Activated naive CD4-positive, alpha-beta T cell (primary cell): ENCODE data around the gene UBE3C.
"Not testable (repeated sequence)": the region's sequence is repeated elsewhere in the genome, so short reads cannot be mapped to it uniquely, and the experiment has no call there.

Experiments
- DNase-seq, 4 experiments: peaks; one replicate each; lab custom pipeline; 2025; lab: John Stamatoyannopoulos, UW

UBE3C gene

DNA sequence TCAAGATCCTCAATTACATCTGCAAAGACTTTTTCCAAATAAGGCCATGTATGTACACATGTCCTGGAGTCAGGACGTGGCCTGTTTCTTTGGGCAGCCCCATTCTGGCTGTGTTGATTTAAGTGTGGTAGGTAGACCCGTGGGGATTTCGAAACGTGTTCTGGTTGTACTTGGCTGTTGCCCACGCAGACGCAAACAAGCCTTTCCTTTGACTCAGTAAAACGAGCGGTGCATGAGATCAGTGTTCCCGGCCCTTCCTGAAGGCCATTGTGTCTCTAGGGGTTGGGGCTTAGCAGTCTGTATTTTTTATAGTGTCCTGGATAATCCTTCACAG lies 133.2 kb downstream of the UBE3C start:
- no peak for DNase-seq

DNA sequence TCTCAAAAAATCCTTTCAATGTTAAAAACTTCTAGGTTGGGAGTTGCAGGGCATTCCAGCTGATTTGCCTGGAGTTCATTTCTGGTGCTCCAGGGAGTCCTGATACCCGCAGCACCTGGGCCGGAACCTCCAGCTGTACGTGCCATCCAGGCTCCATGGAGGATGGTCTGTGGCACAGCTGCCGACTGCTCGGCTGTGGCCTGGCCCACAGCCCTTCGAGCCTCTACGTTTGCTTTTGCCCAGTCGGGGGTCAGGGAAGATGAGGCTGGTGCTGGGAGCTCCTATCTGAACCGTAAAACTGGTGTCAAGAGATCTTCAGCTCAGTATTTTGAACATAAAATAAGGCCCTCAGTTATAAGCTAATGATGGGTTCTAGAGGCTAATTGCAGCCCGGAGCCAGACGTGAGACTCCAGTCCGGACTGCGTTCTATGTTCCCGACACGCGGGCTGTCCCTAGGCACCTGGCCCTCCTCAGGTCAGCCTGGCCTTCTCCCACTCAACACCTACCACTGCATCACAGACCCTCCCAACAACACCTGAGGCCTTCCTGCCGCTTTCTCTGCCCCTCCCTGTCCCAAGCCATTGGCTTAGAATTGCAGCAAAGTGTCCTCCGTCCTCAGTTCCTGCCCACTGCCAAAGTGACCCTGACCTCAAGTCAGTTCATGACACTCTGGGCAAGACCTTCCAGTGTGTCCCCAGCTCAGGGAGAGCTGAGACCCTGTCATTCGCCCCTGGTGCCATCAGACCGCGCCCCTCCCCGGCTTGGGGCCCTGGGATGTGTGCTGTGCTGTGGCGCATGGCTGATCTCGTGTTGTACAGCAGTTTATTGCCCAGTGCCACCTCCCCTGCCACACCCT lies 133.9 kb downstream of the UBE3C start:
- no peak for DNase-seq

DNA sequence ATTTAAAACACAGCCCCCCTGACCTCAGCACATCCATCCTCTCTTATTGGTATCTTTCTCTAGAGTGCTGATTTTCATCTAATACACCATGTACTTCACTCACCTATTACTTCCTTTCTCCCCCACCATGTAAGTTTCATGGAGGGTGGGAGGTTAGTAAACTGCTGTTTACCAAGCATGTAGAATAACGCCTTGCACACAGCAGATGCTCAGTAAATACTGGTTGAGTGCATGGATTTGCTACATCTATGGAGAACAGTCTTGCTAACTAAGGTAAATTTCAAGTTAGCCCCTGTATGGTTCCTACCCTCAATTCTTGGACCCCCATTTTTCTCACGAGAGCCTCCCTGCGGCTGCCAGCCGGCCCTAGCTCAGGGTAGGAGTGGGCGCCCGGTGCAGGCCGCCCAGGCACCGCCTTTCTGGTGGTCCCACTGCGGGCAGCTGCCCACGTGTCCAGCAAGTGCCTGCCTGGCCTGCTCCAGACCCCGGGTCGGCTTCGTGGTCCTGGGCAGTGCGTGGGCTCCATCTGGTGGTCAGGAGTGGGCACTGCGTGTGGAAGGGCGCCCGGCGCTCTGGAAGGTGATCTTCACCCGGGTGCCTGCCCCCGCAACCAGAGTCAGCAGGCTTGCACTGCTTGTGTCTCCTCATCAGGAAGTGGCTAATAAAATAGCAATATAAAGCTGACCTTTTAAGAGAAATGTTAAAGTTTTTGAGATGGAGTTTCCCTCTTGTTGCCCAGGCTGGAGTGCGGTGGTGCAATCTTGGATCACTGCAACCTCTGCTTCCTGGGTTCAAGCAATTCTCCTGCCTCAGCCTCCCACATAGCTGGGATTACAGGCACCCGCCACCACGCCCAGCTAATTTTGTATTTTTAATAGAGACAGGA lies 134.7 kb downstream of the UBE3C start:
- DNase-seq = peak in 2 of 4 experiments; percentile 36 to 41

DNA sequence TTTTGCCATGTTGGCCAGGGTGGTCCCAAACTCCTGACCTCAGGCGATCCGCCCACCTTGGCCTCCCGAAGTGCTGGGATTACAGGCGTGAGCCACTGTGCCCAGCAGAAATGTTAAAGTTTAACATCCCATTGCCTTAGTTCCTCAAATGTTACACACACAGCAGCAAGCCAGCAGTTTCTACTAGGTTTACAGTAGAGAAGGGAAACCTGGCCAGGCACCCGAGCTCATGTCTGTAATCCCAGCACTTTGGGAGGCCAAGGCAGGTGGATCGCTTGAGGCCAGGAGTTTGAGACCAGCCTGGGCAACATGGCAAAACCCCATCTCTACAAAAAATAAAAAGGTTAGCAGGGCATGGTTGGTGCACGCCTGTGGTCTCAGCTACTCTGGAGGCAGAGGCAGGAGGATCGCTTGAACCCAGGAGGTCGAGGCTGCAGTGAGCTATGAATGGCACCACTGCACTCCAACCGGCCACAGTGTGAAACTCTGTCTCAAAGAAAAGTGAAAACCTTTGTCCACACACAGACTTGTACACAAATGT lies 135.4 kb downstream of the UBE3C start:
- not testable (repeated sequence) for DNase-seq

DNA sequence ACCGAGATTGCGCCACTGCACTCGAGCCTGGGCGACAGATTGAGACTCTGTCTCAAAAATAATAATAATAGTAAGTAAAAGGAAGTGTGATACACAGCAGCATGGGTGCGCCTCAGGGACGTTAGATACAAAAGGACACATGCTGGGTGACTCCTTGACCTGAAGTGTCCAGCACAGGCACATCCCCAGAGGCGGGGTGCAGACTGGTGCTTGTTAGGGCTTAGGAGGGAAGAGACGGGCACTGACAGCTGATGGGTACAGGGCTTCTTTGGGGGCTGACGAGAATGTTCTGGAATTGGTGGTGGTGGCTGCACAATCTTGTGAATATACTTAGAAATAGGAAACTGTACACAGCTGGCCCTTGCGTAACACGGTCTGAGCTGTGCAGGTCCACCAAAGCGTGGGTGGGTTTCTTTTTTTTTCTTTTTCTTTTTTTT lies 136.3 kb downstream of the UBE3C start:
- no peak for DNase-seq

DNA sequence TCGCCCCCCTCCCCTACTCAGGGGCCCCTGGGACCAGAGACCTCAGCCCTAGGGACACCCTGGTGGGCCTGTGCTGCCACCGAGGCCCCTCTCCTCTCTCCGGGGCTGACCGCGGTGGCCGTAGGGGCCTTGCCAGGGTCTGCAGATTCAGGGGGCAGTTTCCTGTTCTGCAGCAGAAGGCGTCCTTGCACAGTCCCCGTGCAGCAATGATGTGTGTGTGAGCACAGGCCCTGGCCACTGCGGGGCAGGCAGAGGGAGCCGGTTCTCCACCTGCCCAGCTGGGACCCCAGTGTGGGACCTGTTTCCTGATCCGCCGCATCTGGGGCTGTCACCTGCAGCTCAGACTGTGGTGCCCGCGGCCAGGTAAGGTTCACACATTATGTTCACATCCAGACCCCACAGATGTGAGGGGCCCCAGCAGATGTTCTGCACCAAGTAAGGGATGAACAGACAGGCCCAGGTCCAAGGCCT lies 137.4 kb downstream of the UBE3C start:
- DNase-seq = no peak

DNA sequence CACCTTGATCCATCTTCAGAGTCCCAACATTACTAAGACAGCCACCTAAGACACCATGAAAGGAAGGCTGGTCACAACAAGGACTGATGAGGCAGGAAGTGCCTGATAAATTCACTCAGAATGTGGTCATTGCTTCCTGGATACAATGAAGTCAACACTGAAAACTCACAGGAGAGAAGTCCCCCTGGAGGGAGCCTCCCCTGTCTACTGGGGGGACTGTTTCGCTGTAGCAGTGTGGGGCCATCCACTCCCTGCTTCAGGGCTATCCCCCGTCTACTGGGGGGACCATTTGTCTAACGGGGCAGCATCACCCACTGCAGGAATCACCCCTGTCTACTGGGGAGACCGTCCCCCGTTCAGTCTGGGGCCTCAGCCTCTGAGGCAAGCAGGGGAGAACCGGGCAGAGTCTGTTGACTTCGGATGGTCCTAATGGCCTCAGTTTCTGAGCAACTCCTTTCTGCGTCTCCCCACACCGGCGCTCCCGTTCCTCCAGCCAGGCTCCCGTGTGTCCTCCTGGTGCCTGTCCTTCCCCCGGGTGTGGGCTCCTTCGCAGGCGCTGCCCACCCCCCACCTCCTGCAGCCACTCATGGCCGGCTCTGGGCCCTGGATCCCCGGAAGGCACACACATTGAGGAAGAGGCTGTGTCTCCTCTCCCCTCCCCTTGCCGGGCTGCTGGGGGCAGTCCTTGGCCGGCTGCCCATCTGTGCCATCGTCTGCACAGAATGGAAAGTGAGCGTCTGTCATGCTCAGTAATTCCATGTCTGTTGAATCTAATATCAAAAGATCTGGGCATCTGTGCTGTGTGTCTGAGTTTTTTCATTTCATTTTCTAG lies 138.2 kb downstream of the UBE3C start:
- DNase-seq = no peak

DNA sequence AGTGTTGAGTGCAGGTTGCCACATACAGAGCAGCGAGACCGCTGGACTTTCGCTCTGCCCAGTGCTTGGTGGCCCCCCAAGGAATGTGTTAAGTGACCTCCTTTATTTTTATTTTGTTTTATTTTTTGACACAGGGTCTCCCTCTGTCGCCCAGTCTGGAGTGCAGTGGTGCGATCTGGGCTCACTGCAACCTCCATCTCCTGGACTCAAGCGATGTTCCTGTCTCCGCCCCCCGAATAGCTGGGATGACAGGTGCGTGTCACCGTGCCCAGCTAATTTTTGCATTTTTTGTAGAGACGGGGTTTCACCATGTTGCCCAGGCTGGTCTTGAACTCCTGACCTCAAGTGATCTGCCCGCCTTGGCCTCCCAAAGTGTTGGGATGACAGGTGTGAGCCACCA lies 138.8 kb downstream of the UBE3C start:
- not testable (repeated sequence) for DNase-seq

DNA sequence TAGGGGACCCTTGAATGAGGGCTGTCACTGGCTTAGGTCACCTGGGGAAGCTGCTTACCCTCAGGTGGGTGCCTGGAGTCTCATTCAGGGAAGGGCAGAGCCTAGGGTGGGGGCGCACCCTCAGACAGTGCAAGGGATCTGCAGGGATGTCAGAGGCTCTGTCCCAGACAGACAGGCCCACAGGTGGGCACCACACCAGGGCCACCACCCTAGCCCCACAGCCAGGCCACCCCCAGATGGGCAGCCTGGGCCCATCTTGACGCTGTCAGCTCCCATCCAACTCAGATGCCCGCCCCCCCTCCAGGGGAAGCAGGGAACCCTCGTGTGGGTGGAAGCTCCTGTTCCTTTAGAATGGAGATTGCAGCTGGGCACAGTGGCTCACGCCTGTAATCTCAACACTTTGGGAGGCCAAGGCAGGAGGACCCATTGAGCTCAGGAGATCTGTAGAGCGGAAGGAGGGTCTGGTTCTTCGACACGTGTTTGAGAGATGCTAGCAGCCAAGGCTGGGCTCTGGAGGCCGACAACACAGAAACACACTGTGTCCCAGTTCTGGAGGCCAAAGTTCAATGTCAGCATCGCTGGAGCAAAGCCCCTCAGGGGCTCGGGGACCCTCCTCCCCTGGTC lies 139.6 kb downstream of the UBE3C start:
- DNase-seq = no peak

DNA sequence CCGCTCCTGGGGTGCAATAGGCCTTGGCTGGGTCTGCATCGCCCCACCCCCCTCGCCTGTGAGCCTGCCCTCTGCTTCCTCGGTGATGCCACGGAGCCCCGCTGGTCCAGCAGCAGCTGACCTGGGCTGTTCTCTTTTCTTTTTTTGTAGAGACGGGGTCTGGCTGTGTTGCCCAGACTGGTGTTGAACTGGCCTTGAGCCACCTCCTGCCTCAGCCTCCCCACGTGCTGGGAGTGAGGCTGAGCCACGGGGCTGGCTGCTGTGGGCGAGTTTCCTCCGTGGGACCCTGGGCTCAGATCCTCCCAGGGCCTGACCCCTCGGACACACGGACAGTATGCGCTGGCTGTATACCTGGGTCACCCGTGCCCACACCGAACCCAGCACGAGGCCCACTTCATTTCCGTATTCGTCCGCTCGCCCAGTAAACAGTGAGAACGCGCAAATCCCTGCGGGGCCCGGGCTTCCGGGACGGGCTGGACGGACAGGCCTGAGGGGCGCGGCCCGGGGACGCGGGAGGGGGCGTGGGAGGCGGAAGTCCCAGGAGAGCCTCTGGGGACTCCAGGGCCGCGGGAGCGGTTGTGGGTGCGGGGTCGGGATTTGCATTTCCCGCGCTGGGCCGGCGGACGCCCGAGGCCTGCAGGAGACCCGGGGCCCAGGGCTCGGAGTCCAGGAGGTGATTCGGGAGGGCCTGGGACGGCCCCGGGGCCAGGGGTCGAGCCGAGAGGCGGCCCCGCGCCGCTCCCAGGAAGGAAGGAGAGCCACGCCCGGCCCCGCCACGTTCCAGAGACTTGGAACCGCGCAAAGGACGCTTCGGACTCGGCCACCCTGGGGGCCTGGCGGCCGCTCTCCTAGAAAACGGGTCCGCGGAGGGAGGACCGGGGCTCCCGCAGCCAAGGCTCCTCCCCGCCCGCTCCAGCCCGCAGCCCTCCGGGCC lies 140.3 kb downstream of the UBE3C start:
- no peak for DNase-seq

DNA sequence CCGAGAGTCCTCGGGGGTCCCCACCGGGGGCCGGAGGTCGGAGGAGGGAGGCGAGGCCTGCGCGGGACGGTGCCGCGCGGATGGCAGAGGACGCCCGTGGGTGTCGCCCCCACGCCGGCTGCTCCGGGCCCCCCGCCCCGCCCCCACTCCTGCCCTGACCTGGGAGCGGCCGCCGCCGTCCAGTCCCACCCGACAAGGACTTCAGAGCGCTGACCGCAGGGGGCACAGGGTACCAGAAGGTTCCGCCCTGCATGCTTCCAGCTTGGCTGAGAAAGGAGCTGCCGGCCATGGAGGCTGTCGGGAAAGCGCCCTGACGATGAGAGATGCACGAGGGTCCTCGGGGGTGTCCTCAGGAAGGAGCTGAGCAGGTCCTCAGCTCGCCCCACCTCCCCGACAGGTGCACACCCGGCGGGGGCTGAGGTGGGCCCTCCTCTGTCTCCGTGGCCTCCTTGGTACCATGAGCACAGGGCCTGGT lies 141.1 kb downstream of the UBE3C start:
- DNase-seq = no peak

DNA sequence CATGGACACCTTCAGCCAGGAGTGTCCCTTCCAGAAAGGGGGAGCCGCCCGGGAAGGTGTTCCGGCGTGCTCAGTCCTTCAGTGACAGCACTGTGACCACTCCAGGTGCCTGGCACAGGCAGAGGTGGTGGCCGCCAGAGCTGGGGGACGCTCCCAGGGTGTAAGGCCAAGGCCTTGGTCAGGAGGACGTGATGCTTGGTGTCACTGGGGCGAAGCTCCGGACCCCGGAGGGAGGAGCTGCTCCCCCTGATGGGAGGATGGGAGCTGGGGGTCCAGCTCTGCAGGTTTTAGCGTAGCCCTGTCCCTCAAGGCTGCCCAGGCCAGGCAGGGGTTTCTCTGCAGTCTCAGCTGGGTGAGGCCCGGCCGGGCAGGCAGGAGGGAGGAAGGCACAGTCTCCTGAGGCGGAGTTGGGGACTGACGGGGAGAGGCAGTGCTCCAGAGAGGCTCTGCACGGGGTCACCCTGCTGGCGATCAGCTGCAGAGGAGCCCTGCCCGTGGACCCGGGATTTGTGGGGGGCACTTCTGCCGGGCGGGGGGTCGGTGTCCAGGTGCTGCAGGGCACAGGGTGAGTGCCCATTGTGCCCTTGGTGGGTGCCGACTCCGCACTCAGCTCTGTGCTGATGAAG lies 141.6 kb downstream of the UBE3C start:
- DNase-seq = no peak

DNA sequence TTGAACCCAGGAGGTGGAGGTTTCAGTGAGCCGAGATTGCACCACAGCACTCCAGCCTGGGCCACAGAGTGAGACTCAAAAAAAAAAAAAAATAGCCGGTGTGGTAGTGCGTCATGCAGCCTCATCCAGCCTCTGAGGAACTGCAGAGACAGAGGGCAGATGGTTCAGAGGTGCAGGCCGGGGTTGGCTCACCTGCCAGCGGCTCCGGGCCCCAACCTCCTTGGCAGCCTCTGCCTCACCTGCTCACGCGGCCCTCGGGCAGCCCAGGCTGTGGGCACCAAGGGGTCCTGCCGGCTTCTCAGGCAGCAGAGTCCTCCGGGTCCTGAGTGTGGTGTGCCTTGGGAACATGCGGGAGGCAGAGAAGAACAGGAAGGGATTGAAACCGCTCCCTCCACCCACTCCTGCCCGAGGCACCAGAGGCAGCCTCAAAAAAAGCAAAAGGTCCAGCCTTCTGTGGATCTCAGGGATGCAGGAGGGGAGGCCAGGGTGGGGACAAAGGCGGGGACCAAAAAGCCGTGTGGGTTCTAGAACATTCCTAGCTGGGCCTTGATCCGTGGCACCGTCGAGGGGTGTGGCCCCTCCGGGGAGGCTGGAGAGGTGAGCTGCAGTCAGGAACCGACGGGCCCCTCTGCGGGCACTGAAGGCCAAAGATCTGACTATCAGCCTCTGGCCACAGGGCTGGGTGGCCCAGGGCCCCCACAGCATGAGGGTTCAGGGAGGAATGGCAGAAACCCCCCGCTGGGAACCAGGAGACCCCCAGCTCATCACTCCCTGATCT lies 142.7 kb downstream of the UBE3C start:
- DNase-seq = no peak

DNA sequence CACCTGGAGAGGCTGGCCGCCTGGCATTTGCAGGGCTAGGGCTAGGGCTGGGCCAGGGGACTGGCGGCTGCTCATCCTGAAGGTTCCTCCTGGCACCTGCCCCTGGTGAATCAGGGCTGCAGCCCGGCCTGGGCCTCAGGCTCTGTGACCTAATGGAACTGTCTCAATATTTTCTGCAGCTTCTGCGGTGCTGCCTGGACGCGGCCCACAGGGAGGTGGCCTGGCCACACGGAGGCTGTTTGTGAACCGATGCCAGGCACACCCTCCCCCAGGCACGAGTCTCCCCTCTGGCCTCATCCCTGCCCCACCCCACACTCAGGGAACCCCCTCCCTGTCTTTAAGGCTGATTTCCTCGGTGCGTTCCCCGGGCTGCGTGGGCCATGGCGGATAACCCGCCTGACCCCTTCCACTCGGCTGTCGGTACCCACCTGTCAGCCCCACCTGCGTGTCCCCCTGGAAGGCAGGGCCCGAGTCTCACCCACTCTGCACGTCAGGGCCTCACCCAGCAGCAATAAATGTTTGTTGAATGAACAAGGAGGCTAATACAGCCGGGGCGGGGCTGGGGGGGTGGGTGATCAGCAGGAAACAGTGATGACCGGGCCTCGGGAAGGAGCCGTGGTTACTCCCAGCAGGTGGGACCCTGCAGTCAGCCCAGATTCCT lies 143.5 kb downstream of the UBE3C start:
- no peak for DNase-seq

DNA sequence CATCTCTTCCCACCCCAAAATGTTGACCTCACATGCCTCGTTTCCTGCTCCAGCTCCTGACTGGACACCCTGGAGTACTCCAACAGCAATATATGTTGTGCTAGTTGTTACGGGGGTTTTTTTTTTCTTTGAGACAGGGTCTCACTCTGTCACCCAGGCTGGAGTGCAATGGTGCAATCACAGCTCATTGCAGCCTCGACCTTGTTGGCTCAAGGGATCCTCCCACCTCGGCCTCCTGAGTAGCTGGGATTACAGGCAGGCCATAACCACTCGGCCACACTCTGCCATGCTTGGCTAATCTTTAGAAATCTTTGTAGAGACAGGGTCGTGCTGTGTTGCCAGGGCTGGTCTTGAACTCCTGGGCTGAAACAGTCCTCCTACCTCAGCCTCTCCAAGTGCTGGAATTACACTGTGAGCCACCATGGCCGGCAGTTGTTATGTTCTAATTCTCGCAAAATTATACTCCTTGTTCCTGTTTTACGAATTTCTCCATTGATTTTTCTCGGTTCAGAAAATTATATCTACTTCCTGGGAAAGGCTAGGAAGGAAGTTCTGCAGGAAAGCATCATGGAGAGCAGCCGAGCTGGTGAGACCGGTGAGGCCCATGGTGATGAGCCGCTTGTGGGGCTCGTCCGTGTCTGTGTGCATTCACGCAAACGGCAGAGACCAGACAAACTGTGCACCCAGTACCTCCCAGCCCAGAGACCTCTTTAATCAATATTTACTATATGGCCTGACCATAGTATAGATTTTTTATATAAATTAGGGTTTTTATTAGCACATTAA lies 145.7 kb downstream of the UBE3C start:
- DNase-seq = no peak

DNA sequence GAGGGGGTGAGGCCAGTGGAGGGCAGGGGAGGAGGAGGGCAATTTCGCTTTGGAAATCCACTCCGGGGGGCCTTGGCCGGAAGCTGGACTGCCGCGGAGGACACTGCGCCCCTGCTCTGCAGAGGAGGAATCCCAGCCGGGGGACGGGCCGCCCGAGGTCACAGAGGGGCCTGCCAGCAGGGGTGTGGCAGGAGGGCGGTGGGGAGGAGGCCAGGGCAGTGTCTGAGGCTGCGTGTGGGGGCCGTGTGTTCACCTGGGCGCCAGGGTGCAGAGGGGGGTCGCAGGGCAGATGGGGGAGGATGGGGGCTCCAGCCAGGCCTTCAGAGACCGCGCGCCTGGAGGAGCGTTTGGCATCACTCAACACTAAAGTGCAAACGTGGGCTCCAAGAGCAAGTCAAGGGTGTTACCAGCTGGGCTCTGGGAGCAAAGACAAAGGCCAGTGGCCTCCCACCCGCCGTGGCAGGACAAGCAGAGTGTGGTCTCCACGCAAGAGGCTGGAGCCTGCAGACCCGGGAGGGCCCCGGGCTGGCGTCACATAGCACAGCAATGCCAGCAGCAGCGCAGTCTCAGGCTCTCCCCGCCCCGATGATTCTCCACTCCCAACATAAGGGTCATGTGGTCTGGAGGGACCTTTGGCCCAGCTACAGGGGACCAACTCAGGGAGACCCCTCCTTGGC lies 152.8 kb downstream of the UBE3C start:
- DNase-seq = no peak

DNA sequence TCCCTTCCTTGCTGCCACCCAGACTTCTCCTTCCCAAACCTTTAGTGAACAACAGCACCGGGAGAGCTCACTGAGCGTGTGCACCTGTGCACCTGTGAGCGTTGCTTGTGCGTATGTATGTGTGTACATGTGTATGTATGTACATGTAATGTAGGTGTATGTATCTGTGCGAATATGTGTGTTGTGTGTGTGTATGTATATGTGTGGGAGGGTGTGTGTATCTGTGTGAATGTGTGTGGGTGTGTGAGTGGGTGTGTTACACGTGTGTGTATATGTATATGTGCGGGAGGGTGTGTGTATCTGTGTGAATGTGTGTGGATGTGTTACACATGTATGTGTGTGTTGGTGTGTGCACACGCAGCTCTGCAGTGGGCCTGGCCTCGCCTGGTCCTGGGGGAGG lies 153.5 kb downstream of the UBE3C start:
- DNase-seq = no peak
